PC-3 (cell line): ENCODE data around the gene LRRC8A.

Experiments
- CTCF ChIP-seq: fragments of 300-600 bp; sonication (generic); conservative IDR thresholded peaks from 2 replicates; pipeline ENCODE4 v1.5.1; 2017; ENCODE audit warnings: antibody characterized with exemption, low read depth, mild to moderate bottlenecking, low read length
- EZH2 ChIP-seq: fragments of 300-600 bp; sonication (generic); IDR thresholded peaks from one replicate; pipeline ENCODE4 v1.6.1; 2017; ENCODE audit warnings: antibody characterized with exemption, mild to moderate bottlenecking, low read length; ENCODE audit not compliant: unreplicated experiment
- EZH2phosphoT487 ChIP-seq: fragments of 300-600 bp; sonication (generic); IDR thresholded peaks from 2 replicates; pipeline ENCODE4 v1.6.1; 2018; ENCODE audit warnings: mild to moderate bottlenecking, antibody characterized with exemption, low read length, borderline replicate concordance

DNA sequence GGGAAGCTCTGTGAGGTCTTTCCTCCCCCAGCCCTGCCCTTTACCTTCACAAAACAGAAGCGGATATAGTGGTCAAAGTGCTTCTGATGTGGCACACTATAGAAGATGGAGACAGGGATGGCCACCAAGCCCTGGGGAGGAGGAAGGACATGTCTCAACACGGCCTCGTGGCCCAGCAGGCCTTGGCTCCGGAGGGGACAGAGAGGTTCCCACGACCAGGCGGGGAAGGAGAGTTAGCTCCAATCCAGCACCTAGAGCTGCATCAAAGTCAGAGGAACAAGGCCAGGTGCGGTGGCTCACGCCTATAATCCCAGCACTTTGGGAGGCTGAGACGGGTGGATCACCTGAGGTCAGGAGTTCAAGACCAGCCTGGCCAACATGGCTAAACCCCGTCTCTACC, 48.2 kb upstream of the LRRC8A start:
- TF ChIP-seq CTCF (no peak), EZH2 (no peak), EZH2phosphoT487 (no peak)
